ENCODE data around the gene TMEM176B. TPM values are rescaled to one million over a fixed set of nuclear protein-coding genes. Genes with fewer than 3 reads are reported as not detected.

Gene TMEM176B
- total RNA-seq, 1 experiment from 2014 or later: not detected

- no peak overlapping the region for H3K4me3 ChIP-seq (ENCODE audit: low read length)
- DNase-seq: no peak
Observed at GRCh38 chr7:150766334-150766709, 33.8 kb downstream of the TMEM176B start.

GRCh38 chr7:150759479-150759878, 40.7 kb downstream of the TMEM176B start:
- Histone ChIP-seq H3K9ac (ENCODE audit: low read length) (no peak overlapping the region), H3K4me3 (ENCODE audit: low read length) (no peak overlapping the region), H2AFZ (ENCODE audit: low read length) (no peak overlapping the region), H3K36me3 (ENCODE audit: low read depth, low read length) (no peaks in the 10 kb centered on the region), H3K79me2 (ENCODE audit: low read length) (no peaks in the 10 kb centered on the region), H3K27me3 (ENCODE audit: low read length) (0 out of 2 replicates have a peak, but pooled peaks cover 4% of the 10 kb centered on the region), H3K9me2 (replicated peaks; ENCODE audit: low read length) (no peaks in the 10 kb centered on the region), H3K4me1 (ENCODE audit: insufficient read depth, low read length) (no peaks in the 10 kb centered on the region), H4K20me1 (ENCODE audit: low read length) (no peaks in the 10 kb centered on the region), H3K27ac (ENCODE audit: low read length) (no peak overlapping the region), H3K9me3 (ENCODE audit: low read length) (no peaks in the 10 kb centered on the region), H3F3A (ENCODE audit: low read length, unreplicated experiment) (no peaks in the 10 kb centered on the region), H3K4me2 (ENCODE audit: low read length) (no peak overlapping the region)
- no TSS peak for BruUV-seq (replicated peaks)
- CTCF ChIA-PET: no interaction called here
- intact Hi-C loops (cut with micrococcal nuclease): no loop called here
- DNase-seq: no peak
- POLR2A ChIA-PET (ENCODE audit: unreplicated experiment): no interaction called here
- ATAC-seq: no peak
- TF ChIP-seq, protein P1, sequence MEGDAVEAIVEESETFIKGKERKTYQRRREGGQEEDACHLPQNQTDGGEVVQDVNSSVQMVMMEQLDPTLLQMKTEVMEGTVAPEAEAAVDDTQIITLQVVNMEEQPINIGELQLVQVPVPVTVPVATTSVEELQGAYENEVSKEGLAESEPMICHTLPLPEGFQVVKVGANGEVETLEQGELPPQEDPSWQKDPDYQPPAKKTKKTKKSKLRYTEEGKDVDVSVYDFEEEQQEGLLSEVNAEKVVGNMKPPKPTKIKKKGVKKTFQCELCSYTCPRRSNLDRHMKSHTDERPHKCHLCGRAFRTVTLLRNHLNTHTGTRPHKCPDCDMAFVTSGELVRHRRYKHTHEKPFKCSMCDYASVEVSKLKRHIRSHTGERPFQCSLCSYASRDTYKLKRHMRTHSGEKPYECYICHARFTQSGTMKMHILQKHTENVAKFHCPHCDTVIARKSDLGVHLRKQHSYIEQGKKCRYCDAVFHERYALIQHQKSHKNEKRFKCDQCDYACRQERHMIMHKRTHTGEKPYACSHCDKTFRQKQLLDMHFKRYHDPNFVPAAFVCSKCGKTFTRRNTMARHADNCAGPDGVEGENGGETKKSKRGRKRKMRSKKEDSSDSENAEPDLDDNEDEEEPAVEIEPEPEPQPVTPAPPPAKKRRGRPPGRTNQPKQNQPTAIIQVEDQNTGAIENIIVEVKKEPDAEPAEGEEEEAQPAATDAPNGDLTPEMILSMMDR (conservative IDR thresholded peaks at IDR 0.05; ENCODE audit: low read depth, low read length): no peak
- TF ChIP-seq EZH2phosphoT487 (IDR thresholded peaks at IDR 0.05; ENCODE audit: borderline replicate concordance, low read length): no peak
- TF ChIP-seq EZH2 (IDR thresholded peaks at IDR 0.05; ENCODE audit: low read length, unreplicated experiment): no peak

More at GRCh38 chr7:150766334-150766709, 33.8 kb downstream of the TMEM176B start:
- Histone ChIP-seq H4K20me1 (ENCODE audit: low read length) (no peaks in the 10 kb centered on the region), H3K9me3 (ENCODE audit: low read length) (no peaks in the 10 kb centered on the region), H3K4me2 (ENCODE audit: low read length) (no peak overlapping the region), H3K9me2 (replicated peaks; ENCODE audit: low read length) (no peaks in the 10 kb centered on the region), H2AFZ (ENCODE audit: low read length) (no peak overlapping the region), H3K27me3 (ENCODE audit: low read length) (peaks cover 45% of the 10 kb centered on the region), H3K9ac (ENCODE audit: low read length) (no peak overlapping the region), H3K27ac (ENCODE audit: low read length) (no peak overlapping the region), H3F3A (ENCODE audit: low read length, unreplicated experiment) (no peaks in the 10 kb centered on the region), H3K79me2 (ENCODE audit: low read length) (no peaks in the 10 kb centered on the region), H3K36me3 (ENCODE audit: low read depth, low read length) (no peaks in the 10 kb centered on the region), H3K4me1 (ENCODE audit: insufficient read depth, low read length) (no peaks in the 10 kb centered on the region)
- intact Hi-C loops (cut with micrococcal nuclease): no loop called here
- TF ChIP-seq EZH2phosphoT487 (IDR thresholded peaks at IDR 0.05; ENCODE audit: borderline replicate concordance, low read length): no peak
- TF ChIP-seq, protein P1 (conservative IDR thresholded peaks at IDR 0.05; ENCODE audit: low read depth, low read length): no peak
- TF ChIP-seq EZH2 (IDR thresholded peaks at IDR 0.05; ENCODE audit: low read length, unreplicated experiment): no peak
- no peak for ATAC-seq
- ChIA-PET POLR2A (ENCODE audit: unreplicated experiment) (no interaction called here), CTCF (no interaction called here)
- no TSS peak for BruUV-seq (replicated peaks)

DNA sequence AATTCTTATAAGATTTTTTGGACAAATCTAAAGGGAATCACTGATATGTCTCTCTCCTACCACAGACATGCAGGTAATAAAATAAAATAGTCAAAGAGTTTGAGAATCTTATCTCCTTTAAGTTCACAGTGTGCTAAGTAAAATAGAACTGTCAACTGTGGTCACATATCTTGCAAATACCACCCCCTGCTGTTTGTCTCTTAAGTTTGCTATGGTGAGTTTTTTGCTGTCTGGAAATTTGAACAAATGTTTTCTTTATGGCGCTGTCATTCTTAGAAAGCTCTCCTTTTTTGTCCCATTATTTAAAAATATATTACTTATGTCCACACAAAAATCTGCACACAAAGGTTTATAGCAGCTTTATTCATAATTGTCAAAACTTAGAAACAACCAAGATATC, 43.3 kb downstream of the TMEM176B start:
- ATAC-seq (no peak), DNase-seq (peak; percentile 25)
- POLR2A ChIA-PET (ENCODE audit: unreplicated experiment): no interaction called here

More for the DNA sequence above, 43.3 kb downstream of the TMEM176B start:
- H3K79me2 ChIP-seq (ENCODE audit: low read length): no peaks in the 10 kb centered on the region
- TF ChIP-seq, protein P1 (conservative IDR thresholded peaks at IDR 0.05; ENCODE audit: low read depth, low read length): peak; percentile 53
- TF ChIP-seq EZH2 (IDR thresholded peaks at IDR 0.05; ENCODE audit: low read length, unreplicated experiment): no peak
- H3K9me2 ChIP-seq (replicated peaks; ENCODE audit: low read length): no peaks in the 10 kb centered on the region
- intact Hi-C loops (cut with micrococcal nuclease): loop anchor here (2.0 kb wide), 1 partner anchor 308 kb away; no protein-coding TSS in a partner anchor
- H4K20me1 ChIP-seq (ENCODE audit: low read length): no peaks in the 10 kb centered on the region
- H3K4me1 ChIP-seq (ENCODE audit: insufficient read depth, low read length): no peaks in the 10 kb centered on the region
- no peak overlapping the region for H2AFZ ChIP-seq (ENCODE audit: low read length)
- H3K36me3 ChIP-seq (ENCODE audit: low read depth, low read length): no peaks in the 10 kb centered on the region
- H3F3A ChIP-seq (ENCODE audit: low read length, unreplicated experiment): no peaks in the 10 kb centered on the region
- H3K9ac ChIP-seq (ENCODE audit: low read length): no peak overlapping the region
- peaks cover 4% of the 10 kb centered on the region; the same call in 1 of the 2 replicates for H3K27me3 ChIP-seq (ENCODE audit: low read length)
- H3K4me2 ChIP-seq (ENCODE audit: low read length): no peak overlapping the region
- no peaks in the 10 kb centered on the region for H3K9me3 ChIP-seq (ENCODE audit: low read length)
- CTCF ChIA-PET: interaction anchor here (0.6 kb wide), 1 partner anchor 302 kb away, joined by 5 read pairs; no protein-coding TSS in a partner anchor
- no peak overlapping the region for H3K27ac ChIP-seq (ENCODE audit: low read length)
- BruUV-seq (replicated peaks): no TSS peak
- no peak overlapping the region for H3K4me3 ChIP-seq (ENCODE audit: low read length)
